OCI-LY3 (cell line): ENCODE measurements around the gene MEIS3.
A peak's percentile ranks its signal among the peaks of the same experiment; 100 is the strongest.

Source experiments
- H2AFZ ChIP-seq: fragments of 200-600, 300-600 bp; shearing (Covaris generic); 2 replicates; pipeline ENCODE4 v1.6.0; 2014; ENCODE audit warnings: antibody characterized with exemption, low read depth, low read length
- H3K27ac ChIP-seq: fragments of 200-600, 300-600 bp; sonication (generic); 2 replicates; pipeline ENCODE4 v1.5.1; 2014; ENCODE audit warnings: mild to moderate bottlenecking, low read length, moderate library complexity, mixed read lengths
- H3K27me3 ChIP-seq: fragments of 200-600, 300-600 bp; sonication (generic); 2 replicates; pipeline ENCODE4 v1.6.1; 2014; ENCODE audit warnings: low read depth, low read length, mixed read lengths
- H3K36me3 ChIP-seq: fragments of 200-600, 300-600 bp; sonication (generic); replicated peaks from 2 replicates; pipeline ENCODE3; 2014; ENCODE audit warnings: low read depth, low read length, mixed read lengths
- H3K4me1 ChIP-seq: fragments of 300-600, 200-600 bp; sonication (generic); 2 replicates; pipeline ENCODE4 v1.6.1; 2014; ENCODE audit warnings: low read length, mixed read lengths
- H3K4me2 ChIP-seq: fragments of 200-600, 300-600 bp; sonication (generic); 2 replicates; pipeline ENCODE4 v1.6.1; 2014; ENCODE audit warnings: low read length, mixed read lengths
- H3K4me3 ChIP-seq: fragments of 300-600, 200-600 bp; sonication (generic); 2 replicates; pipeline ENCODE4 v1.5.1; 2014; ENCODE audit warnings: antibody characterized with exemption, mild to moderate bottlenecking, low read length, moderate library complexity
- H3K79me2 ChIP-seq: fragments of 300-600, 200-600 bp; shearing (Covaris generic); 2 replicates; pipeline ENCODE4 v1.6.1; 2014; ENCODE audit warnings: mild to moderate bottlenecking, low read length, mixed read lengths
- H3K9ac ChIP-seq: fragments of 300-600, 200-600 bp; shearing (Covaris generic); 2 replicates; pipeline ENCODE4 v1.6.0; 2014; ENCODE audit warnings: mild to moderate bottlenecking, low read length, moderate library complexity
- H3K9me3 ChIP-seq: fragments of 200-600, 300-600 bp; shearing (Covaris generic); 2 replicates; pipeline ENCODE4 v1.6.1; 2014; ENCODE audit warnings: low read length, mixed read lengths; ENCODE audit not compliant: insufficient read depth
- H4K20me1 ChIP-seq: fragments of 200-600, 300-600 bp; sonication (generic); 2 replicates; pipeline ENCODE4 v1.6.1; 2016; ENCODE audit warnings: low read length, mixed read lengths; ENCODE audit not compliant: insufficient read depth
- CTCF ChIP-seq: fragments of 200-600, 300-600 bp; sonication (generic); IDR thresholded peaks from 2 replicates; pipeline ENCODE4 v1.5.1; 2014; ENCODE audit warnings: antibody characterized with exemption, low read length, low read depth
- EZH2phosphoT487 ChIP-seq: fragments of 200-600 bp; shearing (Covaris generic); IDR thresholded peaks from 2 replicates; pipeline ENCODE4 v1.6.1; 2018; ENCODE audit warnings: antibody characterized with exemption, mixed run types, low read depth

Gene MEIS3

GRCh38 chr19:47437500-47437899 lies 18.2 kb upstream of the MEIS3 start:
- no peaks in the 10 kb centered on the region for H3K36me3 ChIP-seq
- no peak overlapping the region for H3K4me2 ChIP-seq
- H3K27ac ChIP-seq, result no peak overlapping the region
- no peak overlapping the region for H2AFZ ChIP-seq
- no peak overlapping the region for H3K4me3 ChIP-seq
- H3K79me2 ChIP-seq, result no peaks in the 10 kb centered on the region
- peaks cover 33% of the 10 kb centered on the region for H3K27me3 ChIP-seq
- peaks cover 26% of the 10 kb centered on the region for H3K4me1 ChIP-seq
- no peak for TF ChIP-seq EZH2phosphoT487
- H3K9me3 ChIP-seq, result no peaks in the 10 kb centered on the region
- no peak overlapping the region for H3K9ac ChIP-seq
- H4K20me1 ChIP-seq, result no peaks in the 10 kb centered on the region

GRCh38 chr19:47436712-47437401 lies 17.5 kb upstream of the MEIS3 start:
- H3K27ac ChIP-seq, result no peak overlapping the region
- H2AFZ ChIP-seq, result no peak overlapping the region
- H3K9me3 ChIP-seq, result no peaks in the 10 kb centered on the region
- no peaks in the 10 kb centered on the region for H4K20me1 ChIP-seq
- peaks cover 33% of the 10 kb centered on the region for H3K27me3 ChIP-seq
- no peaks in the 10 kb centered on the region for H3K36me3 ChIP-seq
- H3K4me3 ChIP-seq, result no peak overlapping the region
- H3K4me1 ChIP-seq, result peaks cover 26% of the 10 kb centered on the region
- no peak overlapping the region for H3K9ac ChIP-seq
- peak overlapping the region; percentile 23; the same call in 1 of the 2 replicates for H3K4me2 ChIP-seq
- no peaks in the 10 kb centered on the region for H3K79me2 ChIP-seq
- TF ChIP-seq EZH2phosphoT487 (no peak), CTCF (peak; percentile 95)

- no peak overlapping the region for H3K9ac ChIP-seq
- no peaks in the 10 kb centered on the region for H3K79me2 ChIP-seq
- TF ChIP-seq EZH2phosphoT487 (no peak), CTCF (no peak)
- no peak overlapping the region for H3K27ac ChIP-seq
- no peak overlapping the region; the same call in 1 of the 2 replicates for H3K4me3 ChIP-seq
- no peaks in the 10 kb centered on the region for H3K9me3 ChIP-seq
- no peaks in the 10 kb centered on the region for H3K36me3 ChIP-seq
- H3K4me2 ChIP-seq, result peak overlapping the region; percentile 54
- H4K20me1 ChIP-seq, result no peaks in the 10 kb centered on the region
- peaks cover 28% of the 10 kb centered on the region for H3K27me3 ChIP-seq
- peaks cover 26% of the 10 kb centered on the region for H3K4me1 ChIP-seq
- H2AFZ ChIP-seq, result no peak overlapping the region
Observed at GRCh38 chr19:47435883-47436417, 16.6 kb upstream of the MEIS3 start.

GRCh38 chr19:47435196-47435595 lies 15.9 kb upstream of the MEIS3 start:
- no peak overlapping the region for H2AFZ ChIP-seq
- no peaks in the 10 kb centered on the region for H3K36me3 ChIP-seq
- TF ChIP-seq EZH2phosphoT487 (no peak), CTCF (no peak)
- no peak overlapping the region for H3K27ac ChIP-seq
- no peak overlapping the region for H3K9ac ChIP-seq
- no peaks in the 10 kb centered on the region for H4K20me1 ChIP-seq
- H3K9me3 ChIP-seq, result no peaks in the 10 kb centered on the region
- no peaks in the 10 kb centered on the region for H3K79me2 ChIP-seq
- peaks cover 26% of the 10 kb centered on the region for H3K4me1 ChIP-seq
- peak overlapping the region; percentile 54 for H3K4me2 ChIP-seq
- H3K4me3 ChIP-seq, result peak overlapping the region; percentile 55
- H3K27me3 ChIP-seq, result peaks cover 24% of the 10 kb centered on the region
